K562 (cell line): ENCODE data around the gene APEX1. TPM values are rescaled to one million over a fixed set of nuclear protein-coding genes. Genes with fewer than 3 reads are reported as not detected.

Experiments used
- ATAC-seq: fragments of 200-7000 bp; cut with Tn5 transposase; 3 replicates; pipeline ENCODE4 v1.9.1; 2020; ENCODE audit warnings: moderate library complexity
- BruUV-seq: library from RNA; stranded (reverse); fragments of 400-500 nt; replicated peaks from 2 replicates; lab custom pipeline; 2021; lab: Mats Ljungman, UMichigan
- CTCF ChIA-PET: fragments of 300-600 bp; formaldehyde crosslinking; extraction: SDS; loops from one replicate; lab custom pipeline; 2021; ENCODE audit warnings: low intra/inter-chr PET ratio; lab: Yijun Ruan, JAX
- POLR2A ChIA-PET: fragments of 300-600, 350-650 bp; sonication (Branson Sonifier 250); formaldehyde crosslinking; extraction: SDS; loops from one replicate; lab custom pipeline; 2021; ENCODE audit warnings: antibody characterized with exemption, inconsistent platforms; lab: Yijun Ruan, JAX
- DNase-seq, 4 experiments: peaks; one replicate each; pipeline versions ENCODE4 v3.0.0 to v3.0.0-alpha.2; 2011 to 2018; ENCODE audit warnings: low spot score in 3 of 4, mixed read lengths in 3 of 4; ENCODE audit errors: extremely low read depth in 1 of 4
- FAIRE-seq: peaks from 2 replicates; lab custom pipeline; 2011; peaks lifted over from hg19 to GRCh38; lab: Jason Lieb, UNC
- H2AFZ ChIP-seq: 2 replicates; pipeline ENCODE4 v1.6.0; 2011; ENCODE audit warnings: low read depth, low read length, control low read depth, inconsistent platforms
- H3K27ac ChIP-seq: fragments of 200-600 bp; 3 replicates; pipeline ENCODE4 v1.8.0; 2011; ENCODE audit warnings: low read depth, mild to moderate bottlenecking, control low read depth, inconsistent platforms, low read length, moderate library complexity, mixed read lengths; ENCODE audit errors: extremely low read depth
- H3K27me3 ChIP-seq, 2 experiments: fragments of 300-600 bp in 1 of 2; 2 replicates in 1 of 2; 3 replicates in 1 of 2; pipeline versions ENCODE4 v1.6.0 to v1.8.0; 2011; ENCODE audit warnings: inconsistent platforms in 2 of 2, low read length in 2 of 2, mild to moderate bottlenecking in 1 of 2, mixed read lengths in 1 of 2, moderate library complexity in 1 of 2; ENCODE audit not compliant: control insufficient read depth in 2 of 2, insufficient read depth in 2 of 2
- H3K36me3 ChIP-seq: fragments of 300-600 bp; 3 replicates; pipeline ENCODE4 v1.8.0; 2011; ENCODE audit warnings: mild to moderate bottlenecking, low read length, inconsistent platforms; ENCODE audit not compliant: control insufficient read depth, insufficient read depth
- H3K4me1 ChIP-seq, 2 experiments: fragments of 200-600 bp in 1 of 2; replicated peaks in 1 of 2; 2 replicates in 1 of 2; 3 replicates in 1 of 2; pipeline versions ENCODE4 v1.5.1 to v1.8.0; 2011; ENCODE audit warnings: inconsistent platforms in 2 of 2, low read length in 2 of 2, mild to moderate bottlenecking in 1 of 2, mixed read lengths in 1 of 2, moderate library complexity in 1 of 2; ENCODE audit not compliant: control insufficient read depth in 2 of 2, insufficient read depth in 2 of 2
- H3K4me2 ChIP-seq: 2 replicates; pipeline ENCODE4 v1.6.1; 2011; ENCODE audit warnings: low read length, control low read depth, inconsistent platforms, mixed read lengths; ENCODE audit not compliant: insufficient read depth
- H3K4me3 ChIP-seq: fragments of 200-600 bp; sonication (generic), shearing (Covaris generic); 2 replicates; pipeline ENCODE4 v1.5.1; 2016; ENCODE audit warnings: control low read depth, inconsistent platforms
- H3K79me2 ChIP-seq: fragments of 200-600 bp; 3 replicates; pipeline ENCODE4 v1.8.0; 2011; ENCODE audit warnings: low read length, inconsistent platforms; ENCODE audit not compliant: control insufficient read depth, insufficient read depth
- H3K9ac ChIP-seq, 2 experiments: 2 replicates each; pipeline versions ENCODE4 v1.6.0 to v1.6.1; 2011; ENCODE audit warnings: low read depth in 2 of 2, low read length in 2 of 2, control low read depth in 1 of 2, inconsistent platforms in 1 of 2, mild to moderate bottlenecking in 1 of 2, mixed read lengths in 1 of 2; ENCODE audit not compliant: insufficient read depth in 1 of 2
- H3K9me1 ChIP-seq: one replicate; pipeline ENCODE4 v1.6.0; 2011; ENCODE audit warnings: inconsistent platforms, mild to moderate bottlenecking, low read length, moderate library complexity; ENCODE audit not compliant: control insufficient read depth, insufficient read depth
- H3K9me3 ChIP-seq: replicated peaks from 2 replicates; pipeline ENCODE4 v1.5.1; 2011; ENCODE audit warnings: low read depth, low read length, inconsistent platforms; ENCODE audit not compliant: control insufficient read depth, insufficient read depth
- H4K20me1 ChIP-seq: replicated peaks from 2 replicates; pipeline ENCODE4 v1.6.1; 2011; ENCODE audit warnings: low read length, inconsistent platforms, mixed read lengths; ENCODE audit not compliant: control insufficient read depth, insufficient read depth
- RAD21 ChIP-seq, 2 experiments: fragments of 250-450 bp in 1 of 2; fragments of 450-650 bp in 1 of 2; sonication (Bioruptor Pico) in 1 of 2; formaldehyde crosslinking in 1 of 2; IDR thresholded peaks in 1 of 2; conservative IDR thresholded peaks in 1 of 2; 2 replicates each; pipeline versions ENCODE4 v1.4.0 to v1.8.0; 2020 to 2022; ENCODE audit warnings: mild to moderate bottlenecking in 2 of 2, moderate library complexity in 1 of 2
- ZNF347 ChIP-seq: fragments of 450-650 bp; formaldehyde crosslinking; IDR thresholded peaks from 2 replicates; pipeline ENCODE4 v1.4.0; 2020; ENCODE audit warnings: low read depth, mild to moderate bottlenecking, moderate library complexity
- in situ Hi-C: fragments of 300-500 bp; cut with MboI; formaldehyde crosslinking; loops from 4 replicates; pipeline ENCODE4 v1.15.0; 2018; ENCODE audit warnings: inconsistent platforms, mixed read lengths
- intact Hi-C: fragments of 100-400 bp; cut with micrococcal nuclease; formaldehyde crosslinking; loops from 2 replicates; pipeline ENCODE4 v1.14.2; 2022
- polyA plus RNA-seq, 8 experiments: library from polyadenylated mRNA; depleted of rRNA in 4 of 8; stranded (reverse) in 5 of 8; unstranded in 3 of 8; fragments of >200 nt; fragmentation: Nextera tagmentation in 2 of 8; fragmentation: Illumina TruSeq in 1 of 8; extraction: Ambion mirVana in 2 of 8; extraction: Trizol in 1 of 8; gene quantifications; 2 replicates each; pipeline versions ENCODE4 v1.2.1 to v1.2.3, GENCODE V29; 2011 to 2014; ENCODE audit warnings: inconsistent platforms in 1 of 8, missing spikeins in 1 of 8
- total RNA-seq, 7 experiments: library from RNA; depleted of rRNA in 6 of 7; stranded (reverse); fragments of >200 nt in 6 of 7; fragmentation: Illumina TruSeq in 2 of 7; extraction: Trizol in 2 of 7; gene quantifications; 2 replicates each; pipeline versions ENCODE4 v1.2.1 to v1.2.3, GENCODE V29; 2011 to 2021; ENCODE audit warnings: low replicate concordance in 1 of 7
- TF ChIP-seq, protein P1 (sequence below), 3 experiments: IDR thresholded peaks in 2 of 3; conservative IDR thresholded peaks in 1 of 3; 2 replicates each; pipeline ENCODE4 v1.5.1; 2011 to 2012; ENCODE audit warnings: low read length in 3 of 3, mild to moderate bottlenecking in 3 of 3, control low read depth in 2 of 3, improper control_type of control experiment in 1 of 3, inconsistent platforms in 1 of 3, low read depth in 1 of 3, mixed read lengths in 1 of 3, moderate library complexity in 1 of 3; ENCODE audit not compliant: insufficient read depth in 2 of 3

APEX1 gene
- total and polyA plus RNA-seq, 9 of the 15 experiments (the other 6 are each of a cell fraction or from before 2014, with no cell fraction given), result 50.2 to 274 (median 158) TPM

DNA sequence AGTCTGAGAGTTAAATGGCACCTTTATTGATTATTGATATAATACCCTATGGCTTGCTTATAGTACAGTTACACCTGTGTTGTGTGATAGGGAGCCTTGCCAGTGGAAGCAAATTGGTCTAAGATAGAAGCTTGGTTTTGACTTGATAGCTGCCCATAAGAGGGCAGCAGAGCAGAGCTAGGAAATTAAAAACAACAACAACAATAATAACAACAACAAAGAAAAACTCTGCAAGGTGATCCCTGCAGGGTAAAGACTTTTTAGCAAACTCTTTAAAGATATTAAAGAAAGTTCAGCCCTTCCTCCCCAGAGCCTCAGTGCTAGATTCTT, 32.3 kb downstream of the APEX1 start:
- ATAC-seq, result no peak
- Histone ChIP-seq H3K36me3 (no peaks in the 10 kb centered on the region), H3K4me2 (peak overlapping the region; percentile 63; the same call in 1 of the 2 replicates), H3K4me1 (peaks cover 19 to 55% of the 10 kb centered on the region in 2 experiments; a peak in 3 of 5 replicates), H3K9me3 (no peaks in the 10 kb centered on the region), H3K9ac (no peak overlapping the region), H2AFZ (peak overlapping the region; percentile 74; the same call in 1 of the 2 replicates), H3K27me3 (no peaks in the 10 kb centered on the region), H3K27ac (no peak overlapping the region; the same call in 2 of the 3 replicates), H3K79me2 (no peaks in the 10 kb centered on the region), H3K4me3 (no peak overlapping the region), H3K9me1 (no peaks in the 10 kb centered on the region), H4K20me1 (no peaks in the 10 kb centered on the region)
- no peak for DNase-seq
- intact Hi-C loops (no loop called here), in situ Hi-C loops (no loop called here)
- no TSS peak for BruUV-seq
- POLR2A ChIA-PET, result interaction anchor here (1.1 to 2.8 kb wide), 3 partner anchors 11 to 18 kb away, joined by 4 to 7 read pairs (median 5); no protein-coding TSS in a partner anchor
- no peak for FAIRE-seq
- CTCF ChIA-PET, result no interaction called here
- TF ChIP-seq RAD21 (CRISPR knock-in tag; conservative IDR thresholded peaks at IDR 0.05 in 1 of 2, IDR thresholded peaks at IDR 0.05 in 1 of 2) (peak in 1 of 2 experiments; percentile 18; a peak in 1 of 4 replicates), ZNF347 (CRISPR knock-in tag) (no peak)
- TF ChIP-seq, protein P1, sequence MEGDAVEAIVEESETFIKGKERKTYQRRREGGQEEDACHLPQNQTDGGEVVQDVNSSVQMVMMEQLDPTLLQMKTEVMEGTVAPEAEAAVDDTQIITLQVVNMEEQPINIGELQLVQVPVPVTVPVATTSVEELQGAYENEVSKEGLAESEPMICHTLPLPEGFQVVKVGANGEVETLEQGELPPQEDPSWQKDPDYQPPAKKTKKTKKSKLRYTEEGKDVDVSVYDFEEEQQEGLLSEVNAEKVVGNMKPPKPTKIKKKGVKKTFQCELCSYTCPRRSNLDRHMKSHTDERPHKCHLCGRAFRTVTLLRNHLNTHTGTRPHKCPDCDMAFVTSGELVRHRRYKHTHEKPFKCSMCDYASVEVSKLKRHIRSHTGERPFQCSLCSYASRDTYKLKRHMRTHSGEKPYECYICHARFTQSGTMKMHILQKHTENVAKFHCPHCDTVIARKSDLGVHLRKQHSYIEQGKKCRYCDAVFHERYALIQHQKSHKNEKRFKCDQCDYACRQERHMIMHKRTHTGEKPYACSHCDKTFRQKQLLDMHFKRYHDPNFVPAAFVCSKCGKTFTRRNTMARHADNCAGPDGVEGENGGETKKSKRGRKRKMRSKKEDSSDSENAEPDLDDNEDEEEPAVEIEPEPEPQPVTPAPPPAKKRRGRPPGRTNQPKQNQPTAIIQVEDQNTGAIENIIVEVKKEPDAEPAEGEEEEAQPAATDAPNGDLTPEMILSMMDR (IDR thresholded peaks at IDR 0.05 in 2 of 3, conservative IDR thresholded peaks at IDR 0.05 in 1 of 3; ENCODE audit: insufficient read depth in 2 of 3, low read depth in 1 of 3, low read length in 3 of 3), result peak in 2 of 3 experiments; percentile 14 to 40; a peak in 2 of 6 replicates
